HEK293 (cell line): ENCODE measurements around the gene ATP6V0C.

Experiments used
- ATF2 ChIP-seq: fragments of 450-650 bp; formaldehyde crosslinking; IDR thresholded peaks from 2 replicates; pipeline ENCODE4 v1.5.1; 2016; ENCODE audit warnings: missing biosample characterization, missing genetic modification characterization, low read depth
- GLI4 ChIP-seq: fragments of 450-650 bp; formaldehyde crosslinking; IDR thresholded peaks from 2 replicates; pipeline ENCODE4 v1.5.1; 2016; ENCODE audit warnings: missing biosample characterization, missing genetic modification characterization
- HIC1 ChIP-seq: fragments of 450-650 bp; formaldehyde crosslinking; IDR thresholded peaks from 2 replicates; pipeline ENCODE4 v1.5.1; 2016; ENCODE audit warnings: missing biosample characterization, missing genetic modification characterization
- IKZF3 ChIP-seq: fragments of 450-650 bp; IDR thresholded peaks from 2 replicates; pipeline ENCODE4 v1.5.0; 2018; ENCODE audit warnings: missing biosample characterization, mild to moderate bottlenecking, missing genetic modification characterization, moderate library complexity
- PRDM1 ChIP-seq: fragments of 450-650 bp; formaldehyde crosslinking; IDR thresholded peaks from 2 replicates; pipeline ENCODE4; 2016; ENCODE audit warnings: missing biosample characterization, missing genetic modification characterization
- SP2 ChIP-seq: fragments of 450-650 bp; formaldehyde crosslinking; IDR thresholded peaks from 2 replicates; pipeline ENCODE4 v1.5.1; 2016; ENCODE audit warnings: missing biosample characterization, missing genetic modification characterization
- ZBTB1 ChIP-seq: fragments of 450-650 bp; formaldehyde crosslinking; IDR thresholded peaks from 2 replicates; pipeline ENCODE4 v1.5.1; 2016; ENCODE audit warnings: missing biosample characterization, missing genetic modification characterization
- ZBTB10 ChIP-seq: fragments of 450-650 bp; formaldehyde crosslinking; IDR thresholded peaks from 2 replicates; pipeline ENCODE4 v1.5.1; 2016; ENCODE audit warnings: missing biosample characterization, missing genetic modification characterization
- ZBTB17 ChIP-seq: fragments of 450-650 bp; formaldehyde crosslinking; IDR thresholded peaks from 2 replicates; pipeline ENCODE4 v1.5.1; 2016; ENCODE audit warnings: missing biosample characterization, missing genetic modification characterization
- ZEB2 ChIP-seq: fragments of 450-650 bp; formaldehyde crosslinking; IDR thresholded peaks from 2 replicates; pipeline ENCODE4 v1.5.1; 2016; ENCODE audit warnings: missing biosample characterization, missing genetic modification characterization
- ZFP41 ChIP-seq: fragments of 450-650 bp; formaldehyde crosslinking; IDR thresholded peaks from 2 replicates; pipeline ENCODE4 v1.5.1; 2016; ENCODE audit warnings: missing biosample characterization, missing genetic modification characterization, borderline replicate concordance
- ZFP69B ChIP-seq: fragments of 450-650 bp; formaldehyde crosslinking; IDR thresholded peaks from 2 replicates; pipeline ENCODE4 v1.5.1; 2016; ENCODE audit warnings: missing biosample characterization, missing genetic modification characterization
- ZNF148 ChIP-seq: fragments of 450-650 bp; formaldehyde crosslinking; IDR thresholded peaks from 2 replicates; pipeline ENCODE4 v1.5.0; 2017; ENCODE audit warnings: missing biosample characterization, missing genetic modification characterization, borderline replicate concordance
- ZNF18 ChIP-seq: fragments of 450-650 bp; formaldehyde crosslinking; IDR thresholded peaks from 2 replicates; pipeline ENCODE4 v1.5.1; 2016; ENCODE audit warnings: missing biosample characterization, missing genetic modification characterization
- ZNF302 ChIP-seq: fragments of 450-650 bp; formaldehyde crosslinking; IDR thresholded peaks from 2 replicates; pipeline ENCODE4 v1.5.1; 2016; ENCODE audit warnings: missing biosample characterization, missing genetic modification characterization, low read depth
- ZNF335 ChIP-seq: fragments of 450-650 bp; formaldehyde crosslinking; conservative IDR thresholded peaks from 2 replicates; pipeline ENCODE4 v1.5.1; 2016; ENCODE audit warnings: missing biosample characterization, missing genetic modification characterization
- ZNF398 ChIP-seq: fragments of 450-650 bp; formaldehyde crosslinking; IDR thresholded peaks from 2 replicates; pipeline ENCODE4 v1.5.1; 2017; ENCODE audit warnings: missing biosample characterization, missing genetic modification characterization
- ZNF449 ChIP-seq: fragments of 450-650 bp; formaldehyde crosslinking; IDR thresholded peaks from 2 replicates; pipeline ENCODE4 v1.5.1; 2017; ENCODE audit warnings: missing biosample characterization, mild to moderate bottlenecking, missing genetic modification characterization, moderate library complexity
- ZNF610 ChIP-seq: fragments of 450-650 bp; formaldehyde crosslinking; IDR thresholded peaks from 2 replicates; pipeline ENCODE4 v1.5.1; 2016; ENCODE audit warnings: missing biosample characterization, missing genetic modification characterization, borderline replicate concordance
- ZNF654 ChIP-seq: fragments of 450-650 bp; formaldehyde crosslinking; IDR thresholded peaks from 2 replicates; pipeline ENCODE4 v1.5.1; 2016; ENCODE audit warnings: low read depth, missing biosample characterization, missing genetic modification characterization
- ZNF660 ChIP-seq: fragments of 450-650 bp; IDR thresholded peaks from 2 replicates; pipeline ENCODE4 v1.5.1; 2018; ENCODE audit warnings: missing biosample characterization, mild to moderate bottlenecking, missing genetic modification characterization
- ZSCAN5A ChIP-seq: fragments of 450-650 bp; formaldehyde crosslinking; IDR thresholded peaks from 2 replicates; pipeline ENCODE4 v1.5.1; 2016; ENCODE audit warnings: missing biosample characterization, missing genetic modification characterization

Gene ATP6V0C

GRCh38 chr16:2531696-2532493 lies 18.1 kb downstream of the ATP6V0C start (continued):
- no peak for TF ChIP-seq PRDM1 (tag by site-specific recombination)
- peak; percentile 31; the same call in 1 of the 2 replicates for TF ChIP-seq ZEB2
- no peak for TF ChIP-seq ZNF148 (tag by site-specific recombination)
- TF ChIP-seq ZFP69B (tag by site-specific recombination) = no peak; the same call in 1 of the 2 replicates
- TF ChIP-seq ZNF18 (tag by site-specific recombination) = peak; percentile 89
- peak; percentile 66; the same call in 1 of the 2 replicates for TF ChIP-seq ZBTB1 (tag by site-specific recombination)
- peak; percentile 94 for TF ChIP-seq ZBTB10 (tag by site-specific recombination)
- peak; percentile 47; the same call in 1 of the 2 replicates for TF ChIP-seq ZNF449 (tag by site-specific recombination)
- peak; percentile 69 for TF ChIP-seq ZNF398 (tag by site-specific recombination)
- peak; percentile 34; the same call in 1 of the 2 replicates for TF ChIP-seq IKZF3 (tag by site-specific recombination)
- TF ChIP-seq ZBTB17 (tag by site-specific recombination) = peak; percentile 92
- TF ChIP-seq ZNF610 (tag by site-specific recombination) = 0 out of 2 replicates have a peak, but pooled peaks have one; percentile 50
- no peak for TF ChIP-seq ZNF654 (tag by site-specific recombination)
- TF ChIP-seq ZFP41 (tag by site-specific recombination) = no peak
- TF ChIP-seq GLI4 (tag by site-specific recombination) = 0 out of 2 replicates have a peak, but pooled peaks have one; percentile 16
- no peak for TF ChIP-seq ZNF302 (tag by site-specific recombination)
- TF ChIP-seq ATF2 (tag by site-specific recombination) = 0 out of 2 replicates have a peak, but pooled peaks have one; percentile 24
- TF ChIP-seq ZNF660 (tag by site-specific recombination) = peak; percentile 64; the same call in 1 of the 2 replicates
- TF ChIP-seq SP2 (tag by site-specific recombination) = peak; percentile 96
- TF ChIP-seq HIC1 (tag by site-specific recombination) = peak; percentile 34
- TF ChIP-seq ZSCAN5A (tag by site-specific recombination) = 0 out of 2 replicates have a peak, but pooled peaks have one; percentile 31
- TF ChIP-seq ZNF335 = peak; percentile 86
